AG09319 (cell line): Measurements from ENCODE around the gene TTC23.

Source experiments
- DNase-seq: peaks from one replicate; pipeline ENCODE4 v3.0.0-alpha.2; 2010; ENCODE audit warnings: low read depth; ENCODE audit errors: extremely low read depth
- TF ChIP-seq, protein P1 (sequence below): IDR thresholded peaks from 2 replicates; pipeline ENCODE4 v1.5.1; 2011; ENCODE audit warnings: low read depth, mild to moderate bottlenecking, inconsistent platforms, low read length, moderate library complexity

Gene TTC23

GRCh38 chr15:99265541-99266070 is 16.2 kb upstream of the TTC23 start:
- TF ChIP-seq, protein P1, sequence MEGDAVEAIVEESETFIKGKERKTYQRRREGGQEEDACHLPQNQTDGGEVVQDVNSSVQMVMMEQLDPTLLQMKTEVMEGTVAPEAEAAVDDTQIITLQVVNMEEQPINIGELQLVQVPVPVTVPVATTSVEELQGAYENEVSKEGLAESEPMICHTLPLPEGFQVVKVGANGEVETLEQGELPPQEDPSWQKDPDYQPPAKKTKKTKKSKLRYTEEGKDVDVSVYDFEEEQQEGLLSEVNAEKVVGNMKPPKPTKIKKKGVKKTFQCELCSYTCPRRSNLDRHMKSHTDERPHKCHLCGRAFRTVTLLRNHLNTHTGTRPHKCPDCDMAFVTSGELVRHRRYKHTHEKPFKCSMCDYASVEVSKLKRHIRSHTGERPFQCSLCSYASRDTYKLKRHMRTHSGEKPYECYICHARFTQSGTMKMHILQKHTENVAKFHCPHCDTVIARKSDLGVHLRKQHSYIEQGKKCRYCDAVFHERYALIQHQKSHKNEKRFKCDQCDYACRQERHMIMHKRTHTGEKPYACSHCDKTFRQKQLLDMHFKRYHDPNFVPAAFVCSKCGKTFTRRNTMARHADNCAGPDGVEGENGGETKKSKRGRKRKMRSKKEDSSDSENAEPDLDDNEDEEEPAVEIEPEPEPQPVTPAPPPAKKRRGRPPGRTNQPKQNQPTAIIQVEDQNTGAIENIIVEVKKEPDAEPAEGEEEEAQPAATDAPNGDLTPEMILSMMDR = no peak
- DNase-seq = no peak

DNA sequence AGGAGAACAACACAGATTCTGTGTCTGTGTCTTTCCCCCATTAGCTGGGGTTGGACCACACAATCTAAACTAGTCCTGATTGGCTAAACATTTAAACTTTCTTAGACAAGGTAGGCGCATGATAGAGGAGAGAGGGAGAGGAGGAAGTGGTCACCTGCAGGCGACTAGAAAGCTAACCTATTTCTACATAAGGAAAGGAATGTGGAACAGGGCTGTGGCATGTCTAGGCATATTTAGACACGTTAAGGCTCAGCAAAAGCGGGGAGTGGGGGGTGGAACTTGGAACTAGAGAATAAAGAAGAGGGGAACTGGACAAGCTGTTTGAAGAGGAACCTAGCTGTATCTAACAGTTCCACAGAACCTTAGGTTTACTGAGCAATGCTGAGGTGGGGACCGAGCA is 14.7 kb upstream of the TTC23 start:
- DNase-seq = no peak
- TF ChIP-seq, protein P1 = no peak

- TF ChIP-seq, protein P1 = no peak
- no peak for DNase-seq
These were observed 7.8 kb upstream of the TTC23 start for GRCh38 chr15:99257107-99257750.

DNA sequence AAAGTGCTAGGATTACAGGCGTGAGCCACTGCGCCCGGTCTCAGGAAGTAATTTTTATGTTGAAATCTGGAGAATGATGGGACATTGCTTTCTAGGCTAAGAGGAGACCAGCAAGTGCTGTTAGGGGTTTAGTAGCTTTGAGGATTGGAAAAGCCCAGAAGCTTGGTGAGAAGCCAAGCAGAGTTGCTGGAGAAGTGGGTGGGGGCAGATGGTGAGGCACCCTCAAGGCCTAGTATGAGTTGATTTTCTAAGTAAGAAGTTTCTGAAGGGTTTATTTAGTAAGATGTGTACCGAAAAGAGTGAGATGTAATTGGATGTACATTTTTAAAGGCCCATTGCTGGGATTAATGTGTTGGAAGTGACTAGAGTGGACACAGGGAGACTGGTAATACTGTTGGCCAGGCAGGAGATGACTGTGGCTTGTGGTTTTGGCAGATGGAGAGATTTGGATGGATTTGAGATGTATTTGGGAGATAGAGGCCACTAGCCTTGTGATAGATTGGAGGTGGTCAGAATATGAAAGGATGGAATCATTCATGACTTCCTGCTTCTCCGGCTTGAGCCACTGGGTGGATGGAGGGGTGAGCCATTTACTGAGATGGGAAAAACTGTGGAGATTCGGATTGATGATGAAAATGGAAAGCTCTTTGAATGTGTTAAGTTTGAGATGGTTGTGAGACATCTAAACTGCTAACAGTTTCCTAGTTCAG is 4.2 kb upstream of the TTC23 start:
- DNase-seq = no peak
- TF ChIP-seq, protein P1 = no peak

DNA sequence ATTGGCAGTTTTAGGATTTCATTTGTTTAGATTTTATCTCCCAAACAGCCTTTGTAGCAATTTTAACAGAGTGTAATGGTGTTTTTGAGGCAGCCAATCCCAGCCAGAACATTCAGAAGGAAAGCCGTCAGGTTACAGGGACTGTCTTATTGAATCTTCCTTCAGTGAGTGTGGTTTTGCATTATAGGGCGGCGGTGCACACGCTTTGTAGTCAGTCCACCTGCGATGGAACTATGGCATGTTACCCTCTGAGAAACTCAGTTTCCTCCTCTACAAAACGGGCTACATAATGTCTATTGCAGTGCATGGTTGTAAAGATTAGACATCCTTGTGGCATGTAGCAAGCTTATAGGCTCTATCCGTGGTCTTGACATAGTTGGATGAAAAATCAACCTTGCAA is 2.9 kb upstream of the TTC23 start:
- DNase-seq = no peak
- TF ChIP-seq, protein P1 = no peak

DNA sequence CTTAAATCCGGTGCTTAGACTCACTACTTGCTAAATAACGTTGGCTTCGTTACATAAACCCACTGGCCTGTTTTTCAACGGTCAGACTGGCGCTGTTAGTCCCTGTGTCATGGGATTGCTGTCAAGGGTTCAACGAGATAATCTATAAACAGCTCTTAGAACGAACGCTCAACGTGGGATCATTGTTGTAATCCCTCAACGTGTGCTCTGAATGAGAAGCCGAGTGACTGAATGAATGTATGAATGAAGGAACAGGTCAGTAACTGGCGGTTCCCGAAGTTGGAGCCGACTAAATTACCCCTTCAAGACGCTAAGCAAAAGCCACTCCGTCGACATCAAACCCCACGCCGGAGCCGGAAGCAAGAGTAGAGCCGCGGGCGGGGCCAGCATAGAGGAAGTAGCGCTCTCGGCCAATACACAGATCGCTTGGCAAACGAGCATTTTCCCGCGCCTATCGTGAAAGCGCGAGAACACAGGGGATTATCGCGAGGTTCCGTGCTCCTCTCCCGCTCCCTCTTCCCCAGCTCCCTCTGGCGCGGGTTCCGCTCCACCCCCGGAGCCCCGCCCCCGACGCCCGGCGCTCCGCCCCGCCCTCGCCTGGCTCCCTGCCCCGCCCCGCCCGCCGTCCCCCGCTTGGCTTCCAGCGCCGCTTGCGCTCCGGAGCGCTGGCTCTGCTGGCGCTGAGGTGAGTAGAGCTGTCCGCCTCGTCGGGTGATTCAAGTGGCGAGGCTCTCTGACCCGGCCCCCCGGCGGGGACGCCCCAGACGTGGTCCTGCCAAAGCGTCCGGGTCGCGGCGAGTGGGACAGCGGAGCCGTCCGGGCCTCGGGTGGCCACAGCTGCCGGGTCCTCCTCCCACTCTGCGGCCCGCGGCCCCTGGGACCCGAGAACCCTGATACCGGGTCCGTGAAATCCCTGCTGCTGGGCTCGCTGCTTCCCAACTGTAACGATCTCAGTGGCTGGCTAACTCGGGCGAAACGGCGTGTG is 1.8 kb upstream of the TTC23 start, which contains the start of gene LRRC28:
LRRC28 (plus strand) TSS at position 625 of the 985 bp plus-strand sequence. CDS start 4,477 bp downstream, outside the sequence.
- peak; percentile 98 for DNase-seq
- TF ChIP-seq, protein P1 = no peak
